Ramos (cell line): ENCODE measurements around the gene MRPL42.
"Not testable (repeated sequence)": the region's sequence is repeated elsewhere in the genome, so short reads cannot be mapped to it uniquely, and the experiment has no call there.

Experiments used
- in situ Hi-C: fragments of 300-500 bp; cut with MboI; formaldehyde crosslinking; loops from one replicate; pipeline ENCODE4 v1.14.3; 2022; ENCODE audit warnings: low sequenced_read_pairs; ENCODE audit not compliant: unreplicated experiment

MRPL42 gene

GRCh38 chr12:93484315-93484981, 17.1 kb downstream of the MRPL42 start:
- in situ Hi-C loops, result no loop called here

- in situ Hi-C loops, result not testable (repeated sequence)
Measured at GRCh38 chr12:93492808-93493207, 25.5 kb downstream of the MRPL42 start.

GRCh38 chr12:93494096-93494495, 26.8 kb downstream of the MRPL42 start:
- in situ Hi-C loops, result no loop called here

GRCh38 chr12:93497456-93497855, 30.1 kb downstream of the MRPL42 start:
- in situ Hi-C loops, result no loop called here

GRCh38 chr12:93498813-93499212, 31.5 kb downstream of the MRPL42 start:
- in situ Hi-C loops, result not testable (repeated sequence)

- in situ Hi-C loops, result no loop called here
Measured at GRCh38 chr12:93500201-93500600, 32.9 kb downstream of the MRPL42 start.

GRCh38 chr12:93500667-93501066, 33.4 kb downstream of the MRPL42 start:
- in situ Hi-C loops, result no loop called here

- in situ Hi-C loops, result no loop called here
Measured at GRCh38 chr12:93502802-93503623, 35.7 kb downstream of the MRPL42 start.

GRCh38 chr12:93507165-93507564, 39.9 kb downstream of the MRPL42 start:
- in situ Hi-C loops, result loop anchor here (5.0 kb wide), 1 partner anchor 595 kb away; no protein-coding TSS in a partner anchor

- in situ Hi-C loops, result loop anchor here (5.0 kb wide), 1 partner anchor 593 kb away; no protein-coding TSS in a partner anchor
Measured at GRCh38 chr12:93509506-93509905, 42.2 kb downstream of the MRPL42 start.

GRCh38 chr12:93514853-93515252, 47.5 kb downstream of the MRPL42 start:
- in situ Hi-C loops, result no loop called here

- in situ Hi-C loops, result no loop called here
Measured at GRCh38 chr12:93518725-93519124, 51.4 kb downstream of the MRPL42 start.

GRCh38 chr12:93519859-93520258, 52.5 kb downstream of the MRPL42 start:
- in situ Hi-C loops, result no loop called here

- in situ Hi-C loops, result no loop called here
Measured at GRCh38 chr12:93520454-93520853, 53.1 kb downstream of the MRPL42 start.

GRCh38 chr12:93521225-93522080, 54.1 kb downstream of the MRPL42 start:
- in situ Hi-C loops, result no loop called here

GRCh38 chr12:93524386-93525133, 57.2 kb downstream of the MRPL42 start:
- in situ Hi-C loops, result no loop called here

- in situ Hi-C loops, result no loop called here
Measured at GRCh38 chr12:93526786-93527428, 59.6 kb downstream of the MRPL42 start.

- in situ Hi-C loops, result no loop called here
Measured at GRCh38 chr12:93530358-93530757, 63.0 kb downstream of the MRPL42 start.

- in situ Hi-C loops, result no loop called here
Measured at GRCh38 chr12:93533310-93533709, 66.0 kb downstream of the MRPL42 start.
